Measurements from ENCODE around the gene TANC1. TPM values are rescaled to one million over a fixed set of nuclear protein-coding genes. Genes with fewer than 3 reads are reported as not detected.

The TANC1 gene
- total RNA-seq, 2 experiments from 2014 or later: 0.41 to 0.47 TPM

DNA sequence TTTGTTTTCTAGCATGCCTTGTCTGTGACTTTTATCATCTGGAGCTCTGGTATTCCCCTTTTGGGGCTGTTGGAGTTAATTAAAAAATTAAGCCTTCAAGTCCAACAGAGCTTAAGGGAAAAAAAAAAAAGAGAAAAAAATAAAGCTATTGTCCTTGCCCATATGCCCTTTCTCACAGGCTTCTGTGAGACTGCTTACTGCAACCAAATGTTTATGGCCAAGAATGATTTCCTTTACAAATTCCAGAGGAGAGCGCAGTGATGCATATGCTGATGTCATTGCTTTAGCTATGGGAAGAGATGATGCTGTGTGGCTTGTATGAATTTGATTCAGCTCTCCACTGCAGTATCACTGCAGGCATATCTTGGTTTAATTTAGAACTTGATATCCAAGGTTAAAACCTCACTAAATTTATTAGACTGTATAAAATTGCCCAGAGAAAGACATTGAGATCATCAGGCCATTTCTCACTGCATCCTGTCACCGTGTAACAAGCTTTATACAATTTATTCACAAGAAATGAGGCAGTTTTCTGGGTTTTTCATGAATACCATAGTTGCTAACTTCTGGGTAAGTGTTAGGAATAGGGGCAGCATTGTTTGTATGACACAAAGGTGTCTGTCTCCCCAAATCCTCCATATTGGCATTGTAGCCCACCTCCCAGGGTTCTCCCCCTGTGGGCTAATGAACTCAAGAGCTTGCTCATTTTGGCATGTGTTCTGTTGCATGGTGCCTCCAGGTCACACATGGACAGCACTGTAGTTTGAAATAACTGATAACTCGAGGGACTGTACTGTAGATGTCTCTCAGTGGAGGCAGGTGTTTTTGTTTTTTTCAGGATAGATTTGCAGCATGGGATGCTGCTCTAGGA, 85.0 kb downstream of the TANC1 start:
- H3K27ac Mint-ChIP-seq: no peak overlapping the region
- H3K9me3 Mint-ChIP-seq: no peaks in the 10 kb centered on the region
- DNase-seq (no peak), ATAC-seq (ENCODE audit: poor library complexity) (no peak)
- no peaks in the 10 kb centered on the region for H3K36me3 Mint-ChIP-seq (ENCODE audit: low read depth)
- no peak overlapping the region for H3K4me3 Mint-ChIP-seq
- Histone ChIP-seq H3K27me3 (ENCODE audit: control insufficient read depth in 1 of 2, insufficient read depth in 2 of 2, low read length in 2 of 2) (no peaks in the 10 kb centered on the region), H3K4me1 (ENCODE audit: insufficient read depth, low read length) (no peaks in the 10 kb centered on the region), H3K27ac (ENCODE audit: low read depth in 1 of 2, low read length in 2 of 2) (no peak overlapping the region), H3K4me3 (ENCODE audit: low read length) (no peak overlapping the region), H3K36me3 (ENCODE audit: insufficient read depth, low read length) (no peaks in the 10 kb centered on the region), H3K9me3 (ENCODE audit: control insufficient read depth in 1 of 2, insufficient read depth in 1 of 2, low read length in 2 of 2) (no peaks in the 10 kb centered on the region)
- TF ChIP-seq, protein P1, sequence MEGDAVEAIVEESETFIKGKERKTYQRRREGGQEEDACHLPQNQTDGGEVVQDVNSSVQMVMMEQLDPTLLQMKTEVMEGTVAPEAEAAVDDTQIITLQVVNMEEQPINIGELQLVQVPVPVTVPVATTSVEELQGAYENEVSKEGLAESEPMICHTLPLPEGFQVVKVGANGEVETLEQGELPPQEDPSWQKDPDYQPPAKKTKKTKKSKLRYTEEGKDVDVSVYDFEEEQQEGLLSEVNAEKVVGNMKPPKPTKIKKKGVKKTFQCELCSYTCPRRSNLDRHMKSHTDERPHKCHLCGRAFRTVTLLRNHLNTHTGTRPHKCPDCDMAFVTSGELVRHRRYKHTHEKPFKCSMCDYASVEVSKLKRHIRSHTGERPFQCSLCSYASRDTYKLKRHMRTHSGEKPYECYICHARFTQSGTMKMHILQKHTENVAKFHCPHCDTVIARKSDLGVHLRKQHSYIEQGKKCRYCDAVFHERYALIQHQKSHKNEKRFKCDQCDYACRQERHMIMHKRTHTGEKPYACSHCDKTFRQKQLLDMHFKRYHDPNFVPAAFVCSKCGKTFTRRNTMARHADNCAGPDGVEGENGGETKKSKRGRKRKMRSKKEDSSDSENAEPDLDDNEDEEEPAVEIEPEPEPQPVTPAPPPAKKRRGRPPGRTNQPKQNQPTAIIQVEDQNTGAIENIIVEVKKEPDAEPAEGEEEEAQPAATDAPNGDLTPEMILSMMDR (IDR thresholded peaks at IDR 0.05): no peak
- H3K4me1 Mint-ChIP-seq (ENCODE audit: low read depth): no peaks in the 10 kb centered on the region
- POLR2A ChIA-PET: no interaction called here
- intact Hi-C loops (cut with DNase I, micrococcal nuclease): no loop called here
- H3K27me3 Mint-ChIP-seq: no peaks in the 10 kb centered on the region
- CTCF ChIA-PET: no interaction called here

DNA sequence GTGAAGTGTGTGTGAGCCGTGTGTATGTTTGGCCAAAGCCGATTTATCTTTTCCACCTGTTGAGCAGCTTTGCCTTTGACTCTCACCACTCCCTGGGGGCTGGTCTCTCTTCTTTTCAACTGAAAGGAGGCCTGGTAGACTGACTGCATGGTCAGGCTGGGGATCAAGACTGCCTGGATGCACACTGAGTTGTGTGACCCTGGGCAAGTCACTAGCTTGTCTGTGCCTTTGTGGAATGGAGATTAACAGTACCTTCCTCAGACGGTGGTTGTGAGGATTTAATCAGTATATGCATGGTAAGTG, 85.5 kb downstream of the TANC1 start:
- no peaks in the 10 kb centered on the region for H3K9me3 Mint-ChIP-seq
- Histone ChIP-seq H3K4me1 (ENCODE audit: insufficient read depth, low read length) (no peaks in the 10 kb centered on the region), H3K27ac (ENCODE audit: low read depth in 1 of 2, low read length in 2 of 2) (no peak overlapping the region), H3K36me3 (ENCODE audit: insufficient read depth, low read length) (no peaks in the 10 kb centered on the region), H3K9me3 (ENCODE audit: control insufficient read depth in 1 of 2, insufficient read depth in 1 of 2, low read length in 2 of 2) (no peaks in the 10 kb centered on the region), H3K4me3 (ENCODE audit: low read length) (no peak overlapping the region), H3K27me3 (ENCODE audit: control insufficient read depth in 1 of 2, insufficient read depth in 2 of 2, low read length in 2 of 2) (no peaks in the 10 kb centered on the region)
- H3K27me3 Mint-ChIP-seq: no peaks in the 10 kb centered on the region
- POLR2A ChIA-PET: no interaction called here
- no peak for ATAC-seq (ENCODE audit: poor library complexity)
- no peaks in the 10 kb centered on the region for H3K36me3 Mint-ChIP-seq (ENCODE audit: low read depth)
- no peak overlapping the region for H3K4me3 Mint-ChIP-seq
- TF ChIP-seq, protein P1 (IDR thresholded peaks at IDR 0.05): no peak
- no peak for DNase-seq
- no peaks in the 10 kb centered on the region for H3K4me1 Mint-ChIP-seq (ENCODE audit: low read depth)
- H3K27ac Mint-ChIP-seq: no peak overlapping the region
- CTCF ChIA-PET: no interaction called here
- intact Hi-C loops (cut with DNase I, micrococcal nuclease): no loop called here

DNA sequence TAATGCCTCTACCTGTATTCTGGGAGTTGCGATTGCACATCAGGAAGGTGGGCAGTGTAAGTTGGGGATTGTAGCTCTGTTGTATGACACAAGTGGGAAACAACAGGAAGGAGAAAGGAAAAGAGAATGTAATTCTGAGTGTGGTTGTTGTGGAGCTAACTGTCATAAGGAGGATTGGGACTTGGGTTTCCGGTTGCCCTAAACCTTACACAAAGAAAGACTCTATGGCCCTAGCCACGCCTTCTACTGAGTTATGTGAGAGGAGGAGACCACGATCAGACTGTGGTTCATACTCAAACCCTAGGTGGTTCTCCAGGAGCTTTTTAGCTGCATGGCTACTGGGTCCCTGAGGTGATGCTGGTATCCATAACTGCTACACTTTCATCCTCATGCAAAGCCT, 86.5 kb downstream of the TANC1 start:
- DNase-seq (no peak), ATAC-seq (ENCODE audit: poor library complexity) (no peak)
- POLR2A ChIA-PET: no interaction called here
- intact Hi-C loops (cut with DNase I, micrococcal nuclease): no loop called here
- H3K36me3 Mint-ChIP-seq (ENCODE audit: low read depth): no peaks in the 10 kb centered on the region
- H3K27me3 Mint-ChIP-seq: no peaks in the 10 kb centered on the region
- H3K27ac ChIP-seq (ENCODE audit: low read depth in 1 of 2, low read length in 2 of 2): no peak overlapping the region
- no peaks in the 10 kb centered on the region for H3K9me3 ChIP-seq (ENCODE audit: control insufficient read depth in 1 of 2, insufficient read depth in 1 of 2, low read length in 2 of 2)
- CTCF ChIA-PET: no interaction called here
- no peaks in the 10 kb centered on the region for H3K4me1 ChIP-seq (ENCODE audit: insufficient read depth, low read length)
- H3K36me3 ChIP-seq (ENCODE audit: insufficient read depth, low read length): no peaks in the 10 kb centered on the region
- H3K9me3 Mint-ChIP-seq: no peaks in the 10 kb centered on the region
- H3K27me3 ChIP-seq (ENCODE audit: control insufficient read depth in 1 of 2, insufficient read depth in 2 of 2, low read length in 2 of 2): no peaks in the 10 kb centered on the region
- no peak overlapping the region for H3K27ac Mint-ChIP-seq
- TF ChIP-seq, protein P1 (IDR thresholded peaks at IDR 0.05): no peak
- no peaks in the 10 kb centered on the region for H3K4me1 Mint-ChIP-seq (ENCODE audit: low read depth)
- H3K4me3 ChIP-seq (ENCODE audit: low read length): no peak overlapping the region
- H3K4me3 Mint-ChIP-seq: no peak overlapping the region

Data from CD4-positive, alpha-beta T cell (primary cell).